K562 (cell line): Measurements from ENCODE around the gene UBE2E2. TPM values are rescaled to one million over a fixed set of nuclear protein-coding genes. Genes with fewer than 3 reads are reported as not detected.

Source experiments
- ATAC-seq: fragments of 200-7000 bp; cut with Tn5 transposase; 3 replicates; pipeline ENCODE4 v1.9.1; 2020; ENCODE audit warnings: moderate library complexity
- BruUV-seq: library from RNA; stranded (reverse); fragments of 400-500 nt; replicated peaks from 2 replicates; lab custom pipeline; 2021; lab: Mats Ljungman, UMichigan
- CTCF ChIA-PET: fragments of 300-600 bp; formaldehyde crosslinking; extraction: SDS; loops from one replicate; lab custom pipeline; 2021; ENCODE audit warnings: low intra/inter-chr PET ratio; lab: Yijun Ruan, JAX
- POLR2A ChIA-PET: fragments of 300-600, 350-650 bp; sonication (Branson Sonifier 250); formaldehyde crosslinking; extraction: SDS; loops from one replicate; lab custom pipeline; 2021; ENCODE audit warnings: antibody characterized with exemption, inconsistent platforms; lab: Yijun Ruan, JAX
- DNase-seq, 4 experiments: peaks; one replicate each; pipeline versions ENCODE4 v3.0.0 to v3.0.0-alpha.2; 2011 to 2018; ENCODE audit warnings: low spot score in 3 of 4, mixed read lengths in 3 of 4; ENCODE audit errors: extremely low read depth in 1 of 4
- FAIRE-seq: peaks from 2 replicates; lab custom pipeline; 2011; peaks lifted over from hg19 to GRCh38; lab: Jason Lieb, UNC
- H2AFZ ChIP-seq: 2 replicates; pipeline ENCODE4 v1.6.0; 2011; ENCODE audit warnings: low read depth, low read length, control low read depth, inconsistent platforms
- H3K27ac ChIP-seq: fragments of 200-600 bp; 3 replicates; pipeline ENCODE4 v1.8.0; 2011; ENCODE audit warnings: low read depth, mild to moderate bottlenecking, control low read depth, inconsistent platforms, low read length, moderate library complexity, mixed read lengths; ENCODE audit errors: extremely low read depth
- H3K27me3 ChIP-seq, 2 experiments: fragments of 300-600 bp in 1 of 2; 2 replicates in 1 of 2; 3 replicates in 1 of 2; pipeline versions ENCODE4 v1.6.0 to v1.8.0; 2011; ENCODE audit warnings: inconsistent platforms in 2 of 2, low read length in 2 of 2, mild to moderate bottlenecking in 1 of 2, mixed read lengths in 1 of 2, moderate library complexity in 1 of 2; ENCODE audit not compliant: control insufficient read depth in 2 of 2, insufficient read depth in 2 of 2
- H3K36me3 ChIP-seq: fragments of 300-600 bp; 3 replicates; pipeline ENCODE4 v1.8.0; 2011; ENCODE audit warnings: mild to moderate bottlenecking, low read length, inconsistent platforms; ENCODE audit not compliant: control insufficient read depth, insufficient read depth
- H3K4me1 ChIP-seq, 2 experiments: fragments of 200-600 bp in 1 of 2; replicated peaks in 1 of 2; 2 replicates in 1 of 2; 3 replicates in 1 of 2; pipeline versions ENCODE4 v1.5.1 to v1.8.0; 2011; ENCODE audit warnings: inconsistent platforms in 2 of 2, low read length in 2 of 2, mild to moderate bottlenecking in 1 of 2, mixed read lengths in 1 of 2, moderate library complexity in 1 of 2; ENCODE audit not compliant: control insufficient read depth in 2 of 2, insufficient read depth in 2 of 2
- H3K4me2 ChIP-seq: 2 replicates; pipeline ENCODE4 v1.6.1; 2011; ENCODE audit warnings: low read length, control low read depth, inconsistent platforms, mixed read lengths; ENCODE audit not compliant: insufficient read depth
- H3K4me3 ChIP-seq: fragments of 200-600 bp; sonication (generic), shearing (Covaris generic); 2 replicates; pipeline ENCODE4 v1.5.1; 2016; ENCODE audit warnings: control low read depth, inconsistent platforms
- H3K79me2 ChIP-seq: fragments of 200-600 bp; 3 replicates; pipeline ENCODE4 v1.8.0; 2011; ENCODE audit warnings: low read length, inconsistent platforms; ENCODE audit not compliant: control insufficient read depth, insufficient read depth
- H3K9ac ChIP-seq, 2 experiments: 2 replicates each; pipeline versions ENCODE4 v1.6.0 to v1.6.1; 2011; ENCODE audit warnings: low read depth in 2 of 2, low read length in 2 of 2, control low read depth in 1 of 2, inconsistent platforms in 1 of 2, mild to moderate bottlenecking in 1 of 2, mixed read lengths in 1 of 2; ENCODE audit not compliant: insufficient read depth in 1 of 2
- H3K9me1 ChIP-seq: one replicate; pipeline ENCODE4 v1.6.0; 2011; ENCODE audit warnings: inconsistent platforms, mild to moderate bottlenecking, low read length, moderate library complexity; ENCODE audit not compliant: control insufficient read depth, insufficient read depth
- H3K9me3 ChIP-seq: replicated peaks from 2 replicates; pipeline ENCODE4 v1.5.1; 2011; ENCODE audit warnings: low read depth, low read length, inconsistent platforms; ENCODE audit not compliant: control insufficient read depth, insufficient read depth
- H4K20me1 ChIP-seq: replicated peaks from 2 replicates; pipeline ENCODE4 v1.6.1; 2011; ENCODE audit warnings: low read length, inconsistent platforms, mixed read lengths; ENCODE audit not compliant: control insufficient read depth, insufficient read depth
- CSDE1 ChIP-seq, 2 experiments: fragments of 450-650 bp; IDR thresholded peaks; 2 replicates each; pipeline ENCODE4 v1.6.1; 2016; ENCODE audit warnings: mild to moderate bottlenecking in 1 of 2
- JUND ChIP-seq, 2 experiments: IDR thresholded peaks; 2 replicates in 1 of 2; 3 replicates in 1 of 2; pipeline ENCODE4 v1.6.1; 2011; ENCODE audit warnings: borderline replicate concordance in 2 of 2, low read depth in 2 of 2, low read length in 2 of 2, improper control_type of control experiment in 1 of 2, missing biosample characterization in 1 of 2, missing genetic modification characterization in 1 of 2, missing genetic modification reagents in 1 of 2
- MXI1 ChIP-seq: IDR thresholded peaks from 2 replicates; pipeline ENCODE4 v1.6.1; 2011; ENCODE audit warnings: low read depth, mild to moderate bottlenecking, improper control_type of control experiment, low read length
- MYNN ChIP-seq, 2 experiments: sonication (generic); formaldehyde crosslinking in 1 of 2; IDR thresholded peaks; 2 replicates each; pipeline versions ENCODE4 v1.5.0 to v1.6.1; 2016 to 2020; ENCODE audit warnings: antibody characterized with exemption in 1 of 2, missing genetic modification reagents in 1 of 2
- RHOXF2B ChIP-seq: fragments of 250-450 bp; sonication (Bioruptor Pico); conservative IDR thresholded peaks from 2 replicates; pipeline ENCODE4 v1.5.1; 2021
- SNIP1 ChIP-seq: fragments of 450-650 bp; IDR thresholded peaks from 2 replicates; pipeline ENCODE4 v1.7.1; 2017; ENCODE audit warnings: low read depth, mild to moderate bottlenecking
- SREBF1 ChIP-seq: fragments of 150-350 bp; IDR thresholded peaks from 2 replicates; pipeline ENCODE4 v1.6.1; 2014; ENCODE audit warnings: antibody characterized with exemption, low read depth, low read length, borderline replicate concordance
- XRCC5 ChIP-seq: fragments of 200-400 bp; formaldehyde crosslinking; IDR thresholded peaks from 2 replicates; pipeline ENCODE4 v1.6.1; 2017; ENCODE audit warnings: low read depth, mild to moderate bottlenecking, low read length
- ZNF175 ChIP-seq: fragments of 200-800 bp; sonication (Bioruptor generic); IDR thresholded peaks from 2 replicates; pipeline ENCODE4 v1.6.1; 2016; ENCODE audit warnings: low read depth, mild to moderate bottlenecking, missing genetic modification characterization, missing compliant biosample characterization
- WGBS: fragments of 100-300 bp; shearing (Covaris generic); methylation state at CpG from one replicate; pipeline ENCODE4 v1.1.6; 2016; ENCODE audit warnings: low coverage, mixed read lengths; ENCODE audit not compliant: insufficient coverage; ENCODE audit errors: missing lambda C conversion rate; 5-methylcytosine and 5-hydroxymethylcytosine counted together
- in situ Hi-C: fragments of 300-500 bp; cut with MboI; formaldehyde crosslinking; loops from 4 replicates; pipeline ENCODE4 v1.15.0; 2018; ENCODE audit warnings: inconsistent platforms, mixed read lengths
- intact Hi-C: fragments of 100-400 bp; cut with micrococcal nuclease; formaldehyde crosslinking; loops from 2 replicates; pipeline ENCODE4 v1.14.2; 2022
- polyA plus RNA-seq, 8 experiments: library from polyadenylated mRNA; depleted of rRNA in 4 of 8; stranded (reverse) in 5 of 8; unstranded in 3 of 8; fragments of >200 nt; fragmentation: Nextera tagmentation in 2 of 8; fragmentation: Illumina TruSeq in 1 of 8; extraction: Ambion mirVana in 2 of 8; extraction: Trizol in 1 of 8; gene quantifications; 2 replicates each; pipeline versions ENCODE4 v1.2.1 to v1.2.3, GENCODE V29; 2011 to 2014; ENCODE audit warnings: inconsistent platforms in 1 of 8, missing spikeins in 1 of 8
- total RNA-seq, 7 experiments: library from RNA; depleted of rRNA in 6 of 7; stranded (reverse); fragments of >200 nt in 6 of 7; fragmentation: Illumina TruSeq in 2 of 7; extraction: Trizol in 2 of 7; gene quantifications; 2 replicates each; pipeline versions ENCODE4 v1.2.1 to v1.2.3, GENCODE V29; 2011 to 2021; ENCODE audit warnings: low replicate concordance in 1 of 7
- TF ChIP-seq, protein P1 (sequence below): fragments of 200-800 bp; sonication (Bioruptor generic); IDR thresholded peaks from 2 replicates; pipeline ENCODE4 v1.6.1; 2017; ENCODE audit warnings: missing genetic modification characterization, missing compliant biosample characterization

Gene UBE2E2
- total and polyA plus RNA-seq, 9 of the 15 experiments (the other 6 are each of a cell fraction or from before 2014, with no cell fraction given) = 0.22 to 5.1 (median 1.9) TPM

DNA sequence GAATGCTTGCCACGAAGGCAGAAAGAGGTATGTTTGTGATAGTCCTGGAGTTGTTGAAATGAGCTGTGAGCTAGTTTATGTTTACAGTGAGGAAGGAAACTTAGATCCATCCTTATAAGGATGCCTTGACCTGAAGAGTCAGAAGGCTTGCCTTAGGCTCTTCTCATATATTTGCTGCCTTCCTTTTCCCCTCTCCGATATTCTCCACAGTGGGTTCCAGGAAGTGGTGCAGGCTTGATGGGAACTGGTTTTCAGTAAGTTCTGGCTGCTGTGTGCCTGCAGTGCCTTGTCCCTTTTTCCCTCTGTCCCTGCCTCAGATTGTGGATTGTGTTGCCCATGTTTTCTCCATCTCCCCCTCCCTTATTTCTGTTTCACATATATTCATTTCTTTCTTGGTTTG, 315.3 kb downstream of the UBE2E2 start:
- Histone ChIP-seq H3K4me2 (no peak overlapping the region), H3K9me3 (peaks cover 2% of the 10 kb centered on the region; the same call in 1 of the 2 replicates), H3K9ac (no peak overlapping the region), H3K4me3 (no peak overlapping the region), H3K36me3 (no peaks in the 10 kb centered on the region), H3K27ac (no peak overlapping the region), H3K9me1 (no peaks in the 10 kb centered on the region), H2AFZ (no peak overlapping the region), H3K79me2 (no peaks in the 10 kb centered on the region), H3K4me1 (no peaks in the 10 kb centered on the region), H4K20me1 (no peaks in the 10 kb centered on the region), H3K27me3 (no peaks in the 10 kb centered on the region)
- intact Hi-C loops = no loop called here
- POLR2A ChIA-PET = no interaction called here
- ATAC-seq (no peak), FAIRE-seq (no peak), DNase-seq (no peak)
- CTCF ChIA-PET = no interaction called here
- BruUV-seq = no TSS peak
- in situ Hi-C loops = no loop called here
- no peak for TF ChIP-seq XRCC5
- no peak for TF ChIP-seq SREBF1
- TF ChIP-seq, protein P1, sequence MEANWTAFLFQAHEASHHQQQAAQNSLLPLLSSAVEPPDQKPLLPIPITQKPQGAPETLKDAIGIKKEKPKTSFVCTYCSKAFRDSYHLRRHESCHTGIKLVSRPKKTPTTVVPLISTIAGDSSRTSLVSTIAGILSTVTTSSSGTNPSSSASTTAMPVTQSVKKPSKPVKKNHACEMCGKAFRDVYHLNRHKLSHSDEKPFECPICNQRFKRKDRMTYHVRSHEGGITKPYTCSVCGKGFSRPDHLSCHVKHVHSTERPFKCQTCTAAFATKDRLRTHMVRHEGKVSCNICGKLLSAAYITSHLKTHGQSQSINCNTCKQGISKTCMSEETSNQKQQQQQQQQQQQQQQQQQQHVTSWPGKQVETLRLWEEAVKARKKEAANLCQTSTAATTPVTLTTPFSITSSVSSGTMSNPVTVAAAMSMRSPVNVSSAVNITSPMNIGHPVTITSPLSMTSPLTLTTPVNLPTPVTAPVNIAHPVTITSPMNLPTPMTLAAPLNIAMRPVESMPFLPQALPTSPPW (CRISPR knock-in tag) = no peak
- TF ChIP-seq ZNF175 (CRISPR knock-in tag) = no peak
- TF ChIP-seq CSDE1 (IDR thresholded peaks at IDR 0.05) = no peak
- TF ChIP-seq JUND (IDR thresholded peaks at IDR 0.05; ENCODE audit: borderline replicate concordance, low read depth, low read length) = no peak
- no peak for TF ChIP-seq JUND (tag; IDR thresholded peaks at IDR 0.05; ENCODE audit: borderline replicate concordance, low read depth, low read length)
- TF ChIP-seq MXI1 = no peak
- no peak for TF ChIP-seq MYNN (IDR thresholded peaks at IDR 0.05)
- no peak for TF ChIP-seq MYNN (CRISPR knock-in tag; IDR thresholded peaks at IDR 0.05)
- no peak for TF ChIP-seq SNIP1
- TF ChIP-seq RHOXF2B (CRISPR knock-in tag) = no peak
- 2% methylated on average over 2 of the region's 2 CpGs for WGBS
